ENCODE results near the gene CRACDL. TPM values are rescaled to one million over a fixed set of nuclear protein-coding genes. Genes with fewer than 3 reads are reported as not detected.

The CRACDL gene
- polyA plus RNA-seq, 1 donor (not counting 4 experiments of a cell fraction or from before 2014, with no cell fraction given), result 1.6 TPM

- peaks cover 4% of the 10 kb centered on the region for H3K27me3 ChIP-seq (ENCODE audit: control insufficient read depth, extremely low read depth, insufficient read depth, low read length)
- no peak overlapping the region for H3K27ac ChIP-seq (ENCODE audit: control insufficient read depth, insufficient read depth, low read length)
- FAIRE-seq (no peak), DNase-seq (ENCODE audit: low read depth, low spot score) (no peak)
- no peak overlapping the region for H3K9ac ChIP-seq (ENCODE audit: control insufficient read depth, extremely low read depth, insufficient read depth, low read length)
- no peaks in the 10 kb centered on the region for H3K36me3 ChIP-seq (ENCODE audit: control insufficient read depth in 2 of 2, extremely low read depth in 1 of 2, insufficient read depth in 2 of 2, low read length in 2 of 2)
- H3K4me1 ChIP-seq (ENCODE audit: control insufficient read depth, extremely low read depth, insufficient read depth, low read length), result peaks cover 11% of the 10 kb centered on the region
- peaks cover 1% of the 10 kb centered on the region for H3K9me3 ChIP-seq (ENCODE audit: control insufficient read depth, low read depth, low read length)
- H2AFZ ChIP-seq (ENCODE audit: control insufficient read depth, low read length), result no peak overlapping the region
- no peak overlapping the region for H3K4me3 ChIP-seq (ENCODE audit: control insufficient read depth in 2 of 3, extremely low read depth in 1 of 3, insufficient read depth in 2 of 3, low read depth in 1 of 3, low read length in 3 of 3)
- H3K4me2 ChIP-seq (ENCODE audit: control insufficient read depth, extremely low read depth, insufficient read depth, low read depth, low read length), result no peak overlapping the region
- TF ChIP-seq EZH2 (IDR thresholded peaks at IDR 0.05; ENCODE audit: low read length) (no peak), CTCF (optimal IDR thresholded peaks at IDR 0.05 in 1 of 3, IDR thresholded peaks at IDR 0.05 in 1 of 3, conservative IDR thresholded peaks at IDR 0.05 in 1 of 3; ENCODE audit: extremely low read depth in 1 of 3, insufficient read depth in 2 of 3, low read length in 3 of 3) (no peak)
- no peaks in the 10 kb centered on the region for H4K20me1 ChIP-seq (ENCODE audit: control insufficient read depth, extremely low read depth, insufficient read depth, low read length)
- H3K79me2 ChIP-seq (ENCODE audit: control insufficient read depth, insufficient read depth, low read length), result no peaks in the 10 kb centered on the region
- no peaks in the 10 kb centered on the region for H3K9me1 ChIP-seq (ENCODE audit: control insufficient read depth, extremely low read depth, insufficient read depth, low read length)
- dilution Hi-C loops (cut with MboI; ENCODE audit: extremely low pct_ligation_motif_present, low sequenced_read_pairs), result no loop called here
These were observed 53.7 kb downstream of the CRACDL start for GRCh38 chr2:98882368-98882767.

- dilution Hi-C loops (cut with MboI; ENCODE audit: extremely low pct_ligation_motif_present, low sequenced_read_pairs), result no loop called here
- Histone ChIP-seq H3K9ac (ENCODE audit: control insufficient read depth, extremely low read depth, insufficient read depth, low read length) (no peak overlapping the region), H4K20me1 (ENCODE audit: control insufficient read depth, extremely low read depth, insufficient read depth, low read length) (no peaks in the 10 kb centered on the region), H3K4me2 (ENCODE audit: control insufficient read depth, extremely low read depth, insufficient read depth, low read depth, low read length) (no peak overlapping the region), H3K9me3 (ENCODE audit: control insufficient read depth, low read depth, low read length) (no peaks in the 10 kb centered on the region), H3K9me1 (ENCODE audit: control insufficient read depth, extremely low read depth, insufficient read depth, low read length) (no peaks in the 10 kb centered on the region), H3K27me3 (ENCODE audit: control insufficient read depth, extremely low read depth, insufficient read depth, low read length) (peaks cover 4% of the 10 kb centered on the region), H2AFZ (ENCODE audit: control insufficient read depth, low read length) (no peak overlapping the region), H3K79me2 (ENCODE audit: control insufficient read depth, insufficient read depth, low read length) (no peaks in the 10 kb centered on the region), H3K4me1 (ENCODE audit: control insufficient read depth, extremely low read depth, insufficient read depth, low read length) (peaks cover 11% of the 10 kb centered on the region), H3K27ac (ENCODE audit: control insufficient read depth, insufficient read depth, low read length) (no peak overlapping the region), H3K36me3 (ENCODE audit: control insufficient read depth in 2 of 2, extremely low read depth in 1 of 2, insufficient read depth in 2 of 2, low read length in 2 of 2) (no peaks in the 10 kb centered on the region), H3K4me3 (ENCODE audit: control insufficient read depth in 2 of 3, extremely low read depth in 1 of 3, insufficient read depth in 2 of 3, low read depth in 1 of 3, low read length in 3 of 3) (no peak overlapping the region)
- DNase-seq (ENCODE audit: low read depth, low spot score) (no peak), FAIRE-seq (no peak)
- no peak for TF ChIP-seq CTCF (optimal IDR thresholded peaks at IDR 0.05 in 1 of 3, IDR thresholded peaks at IDR 0.05 in 1 of 3, conservative IDR thresholded peaks at IDR 0.05 in 1 of 3; ENCODE audit: extremely low read depth in 1 of 3, insufficient read depth in 2 of 3, low read length in 3 of 3)
- TF ChIP-seq EZH2 (IDR thresholded peaks at IDR 0.05; ENCODE audit: low read length), result no peak
These were observed 54.8 kb downstream of the CRACDL start for GRCh38 chr2:98881153-98881650.

All from keratinocyte (primary cell).